ENCODE data around the gene CRYGN.

- TF ChIP-seq CTCF (IDR thresholded peaks at IDR 0.05) (no peak), POLR2A (IDR thresholded peaks at IDR 0.05) (no peak), EP300 (IDR thresholded peaks at IDR 0.05) (no peak)
Observed at GRCh38 chr7:151384776-151385625, 54.9 kb downstream of the CRYGN start.
